ENCODE measurements around the gene SLC51A.

DNA sequence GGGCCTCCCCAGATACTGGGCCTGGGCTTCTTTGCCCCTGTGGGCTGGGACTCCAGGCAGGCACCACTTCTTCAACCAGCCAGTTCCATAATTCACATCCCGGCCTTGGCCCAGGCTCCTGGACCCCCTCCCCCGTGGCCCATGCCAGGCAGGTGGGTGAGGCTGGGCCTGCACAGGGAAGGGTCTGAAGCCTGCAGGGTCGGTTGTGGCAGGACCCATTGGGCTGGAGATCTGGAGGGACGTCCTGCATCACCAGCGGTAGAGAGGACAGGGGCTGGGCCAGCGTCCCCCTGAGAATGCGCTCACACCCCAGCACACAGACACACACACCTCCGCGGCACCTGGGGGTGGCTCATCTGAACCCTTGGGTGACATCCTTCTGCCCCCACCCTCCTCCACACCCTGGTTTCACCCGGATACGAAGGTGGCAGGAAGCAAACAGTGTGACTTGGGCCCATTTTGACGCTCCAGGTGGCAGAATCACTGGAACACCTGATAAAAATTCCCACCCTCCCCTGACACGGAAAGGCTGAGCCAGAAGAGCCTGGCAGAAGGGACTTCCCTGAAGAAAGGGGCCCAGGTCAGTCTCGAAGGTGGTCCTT is 20.6 kb upstream of the SLC51A start:
- TF ChIP-seq EZH2 (IDR thresholded peaks at IDR 0.05; ENCODE audit: insufficient read depth, poor library complexity, severe bottlenecking) (no peak), EZH2phosphoT487 (IDR thresholded peaks at IDR 0.05; ENCODE audit: insufficient read depth, low read depth) (no peak)

Data from GM23248 (cell line).